ENCODE measurements around the gene TPRA1. TPM values are rescaled to one million over a fixed set of nuclear protein-coding genes. Genes with fewer than 3 reads are reported as not detected.

The TPRA1 gene
- total and polyA plus RNA-seq, 8 donors = 10.1 to 46.4 (median 19.6) TPM

DNA sequence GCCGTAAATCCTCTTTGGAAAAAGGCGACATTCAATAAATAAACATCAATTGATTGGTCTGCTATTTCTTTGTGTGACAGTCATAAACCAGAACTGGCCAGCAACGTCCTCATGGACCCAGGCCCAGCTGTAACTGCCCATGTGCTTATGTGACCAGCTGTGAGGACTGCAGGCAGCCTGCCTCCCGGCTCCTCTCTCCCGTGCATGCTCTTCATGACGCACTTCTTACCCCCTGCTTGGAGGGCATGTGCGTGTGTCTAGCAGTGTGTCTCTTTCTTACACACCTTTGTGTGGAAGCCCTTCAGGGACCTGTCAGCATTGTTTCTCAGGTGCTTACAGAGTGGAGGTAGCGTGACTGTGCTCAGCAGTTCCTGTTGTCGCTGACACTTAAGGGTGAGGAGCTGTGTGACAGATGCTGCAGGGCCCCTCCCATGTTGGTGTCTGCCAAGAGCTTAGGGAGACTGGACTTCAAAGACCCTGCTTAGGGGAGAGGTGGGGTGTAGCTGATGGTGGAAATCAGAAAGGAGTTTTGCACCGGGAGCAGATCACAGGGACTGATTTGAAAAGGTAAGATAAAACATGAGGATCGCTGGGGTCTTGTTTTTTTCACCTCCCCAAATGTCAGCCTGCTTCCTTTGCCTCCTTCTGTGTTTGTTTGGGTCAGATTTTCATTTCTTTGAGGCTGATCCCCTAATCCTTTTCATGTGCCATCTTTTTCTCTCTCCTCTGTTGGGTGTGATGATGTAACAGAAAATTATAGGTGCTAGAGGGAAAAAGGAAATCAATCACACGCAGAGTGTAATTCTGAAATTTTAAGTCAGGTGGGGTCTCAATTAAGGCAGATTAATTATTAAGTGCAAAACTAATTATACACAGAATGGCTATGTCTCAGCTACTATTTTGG, 40.5 kb upstream of the TPRA1 start:
- peaks cover 0 to 20% (median 0%) of the 10 kb centered on the region in 3 donors for H3K27me3 ChIP-seq
- no peak overlapping the region for H3K4me3 ChIP-seq
- 87 to 90% (median 89%) methylated on average over 12 of the region's 12 CpGs for WGBS, 5 donors
- H3K36me3 ChIP-seq = no peaks in the 10 kb centered on the region
- TF ChIP-seq POLR2AphosphoS5 (IDR thresholded peaks at IDR 0.05) (no peak), CTCF (IDR thresholded peaks at IDR 0.05) (no peak)
- H3K9me3 ChIP-seq = no peaks in the 10 kb centered on the region
- DNase-seq = peak in 1 of 2 donors; percentile 18
- H3K4me1 ChIP-seq = peaks cover 13 to 22% (median 15%) of the 10 kb centered on the region in 4 donors
- intact Hi-C loops (cut with DNase I; ENCODE audit: low total_unique reads) = no loop called here
- no peak overlapping the region for H3K27ac ChIP-seq

GRCh38 chr3:127629467-127630403, 39.2 kb upstream of the TPRA1 start:
- intact Hi-C loops (cut with DNase I; ENCODE audit: low total_unique reads) = no loop called here
- TF ChIP-seq EP300 (IDR thresholded peaks at IDR 0.05) = no peak
- TF ChIP-seq POLR2A (IDR thresholded peaks at IDR 0.05) = no peak
- TF ChIP-seq POLR2AphosphoS5 (IDR thresholded peaks at IDR 0.05) = no peak
- TF ChIP-seq CTCF (IDR thresholded peaks at IDR 0.05) = no peak

DNA sequence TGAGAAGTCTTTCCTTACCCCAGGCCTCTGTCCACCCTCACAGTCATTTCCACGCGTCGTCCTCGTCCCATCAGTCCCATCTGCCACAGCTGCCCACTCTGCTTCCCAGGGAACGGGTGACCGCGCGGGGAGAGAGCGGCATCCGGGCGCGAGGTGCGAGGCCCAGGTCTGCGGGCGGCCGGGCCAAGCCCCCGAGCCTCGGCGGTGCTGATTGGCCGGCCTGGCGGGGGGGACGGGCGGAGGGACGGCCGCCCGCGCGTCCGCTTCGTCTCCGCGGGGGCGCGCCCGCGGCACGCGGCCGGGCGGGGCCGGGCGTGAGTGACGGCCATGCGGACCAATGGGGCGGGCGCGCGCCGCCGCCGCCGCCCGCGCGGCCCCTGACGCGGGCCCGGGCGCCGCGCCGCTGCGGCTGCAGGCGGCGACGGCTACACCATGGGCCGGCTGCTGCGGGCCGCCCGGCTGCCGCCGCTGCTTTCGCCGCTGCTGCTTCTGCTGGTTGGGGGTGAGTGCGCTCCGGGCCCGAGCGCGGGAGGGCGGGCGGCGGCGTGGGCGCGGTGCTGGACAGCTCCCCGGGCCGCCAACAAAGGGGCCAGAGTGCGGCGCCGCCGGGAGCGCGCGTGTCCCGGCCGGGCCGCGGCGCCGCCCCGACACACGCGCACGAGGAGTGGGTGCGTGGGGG, 38.4 kb upstream of the TPRA1 start, which contains the start of gene PODXL2:
PODXL2 (plus strand) TSS at position 398 of the 679 bp plus-strand sequence; CDS start at position 433, 35 bp downstream.
- intact Hi-C loops (cut with DNase I; ENCODE audit: low total_unique reads) = no loop called here
- Histone ChIP-seq H3K9me3 (no peaks in the 10 kb centered on the region), H3K27me3 (peaks cover 0 to 20% (median 0%) of the 10 kb centered on the region in 3 donors), H3K36me3 (no peaks in the 10 kb centered on the region), H3K27ac (peak within 1 kb of the TSS in 2 of 5 donors; percentile 7 to 25), H3K4me3 (peak within 1 kb of the TSS; percentile 53 to 75 (median 64)), H3K4me1 (peaks cover 13 to 22% (median 15%) of the 10 kb centered on the region in 4 donors)
- TF ChIP-seq POLR2A (IDR thresholded peaks at IDR 0.05) = no peak
- no peak for TF ChIP-seq EP300 (IDR thresholded peaks at IDR 0.05)
- no peak for TF ChIP-seq POLR2AphosphoS5 (IDR thresholded peaks at IDR 0.05)
- TF ChIP-seq CTCF (IDR thresholded peaks at IDR 0.05) = no peak
- DNase-seq = peak; percentile 55 to 87
- WGBS, 5 donors = 4 to 31% (median 5%) methylated on average over 9 to 94 of the region's 105 CpGs

More at GRCh38 chr3:127629467-127630403, 39.2 kb upstream of the TPRA1 start:
- DNase-seq = peak in 1 of 2 donors; percentile 67
- Histone ChIP-seq H3K27ac (peak overlapping the region in 2 of 5 donors; percentile 7 to 25), H3K27me3 (peaks cover 0 to 20% (median 0%) of the 10 kb centered on the region in 3 donors), H3K4me1 (peaks cover 13 to 22% (median 15%) of the 10 kb centered on the region in 4 donors), H3K9me3 (no peaks in the 10 kb centered on the region), H3K4me3 (peak overlapping the region; percentile 53 to 75 (median 64)), H3K36me3 (no peaks in the 10 kb centered on the region)
- WGBS, 5 donors = 10 to 37% (median 12%) methylated on average over 29 to 65 of the region's 65 CpGs
